ENCODE data around the gene COMMD7. TPM values are rescaled to one million over a fixed set of nuclear protein-coding genes. Genes with fewer than 3 reads are reported as not detected.

The COMMD7 gene
- 10 to 100 TPM; 20.3 to 28.9 (median 23.4) TPM for total RNA-seq

DNA sequence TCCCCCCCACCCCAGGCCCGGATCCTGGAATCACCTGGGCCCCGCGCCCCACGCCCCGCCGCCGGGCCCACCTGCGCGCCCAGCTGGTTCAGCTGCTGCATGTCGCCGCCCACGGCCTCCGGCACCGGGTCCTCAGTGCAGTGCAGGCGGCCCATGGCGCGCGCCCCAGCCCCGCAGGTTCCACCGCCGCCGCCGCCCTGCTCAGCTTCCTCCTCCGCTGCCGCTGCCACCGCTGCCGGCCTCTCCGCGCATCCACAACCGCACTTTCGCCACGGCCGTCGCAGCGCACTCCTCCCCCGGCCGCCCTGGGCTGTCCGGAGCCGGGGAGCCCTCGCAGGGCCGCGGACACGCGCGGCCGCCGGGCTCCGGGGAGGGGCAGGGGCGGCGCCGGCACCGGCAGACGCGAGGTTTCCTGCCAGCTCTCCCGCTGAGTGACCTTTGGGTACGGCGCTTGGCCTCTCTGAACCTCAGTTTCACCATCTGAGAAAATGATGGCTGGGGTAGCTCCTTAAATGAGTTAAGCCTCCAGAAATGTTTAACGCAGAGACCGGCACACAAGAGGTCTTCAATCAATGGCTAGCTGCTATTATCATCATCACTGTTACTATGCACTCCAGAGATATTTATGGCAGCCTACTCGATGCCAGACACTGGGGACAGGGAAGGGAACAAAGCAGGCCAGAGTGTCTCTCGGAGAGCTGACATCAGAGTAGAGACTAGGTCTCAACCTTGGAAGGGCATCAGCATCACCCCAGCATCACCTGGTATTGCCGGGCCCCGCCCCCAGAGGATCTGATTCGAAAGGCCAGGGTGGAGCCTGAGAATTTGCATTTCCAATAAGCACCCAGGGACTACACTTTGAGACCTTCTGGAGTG, at the start of gene COMMD7:
TSS of gene COMMD7 (minus strand) at position 231 of the 876 bp plus-strand sequence. CDS start at position 155, 76 bp downstream.
- TF ChIP-seq CTCF (IDR thresholded peaks at IDR 0.05; ENCODE audit: low read depth): no peak

DNA sequence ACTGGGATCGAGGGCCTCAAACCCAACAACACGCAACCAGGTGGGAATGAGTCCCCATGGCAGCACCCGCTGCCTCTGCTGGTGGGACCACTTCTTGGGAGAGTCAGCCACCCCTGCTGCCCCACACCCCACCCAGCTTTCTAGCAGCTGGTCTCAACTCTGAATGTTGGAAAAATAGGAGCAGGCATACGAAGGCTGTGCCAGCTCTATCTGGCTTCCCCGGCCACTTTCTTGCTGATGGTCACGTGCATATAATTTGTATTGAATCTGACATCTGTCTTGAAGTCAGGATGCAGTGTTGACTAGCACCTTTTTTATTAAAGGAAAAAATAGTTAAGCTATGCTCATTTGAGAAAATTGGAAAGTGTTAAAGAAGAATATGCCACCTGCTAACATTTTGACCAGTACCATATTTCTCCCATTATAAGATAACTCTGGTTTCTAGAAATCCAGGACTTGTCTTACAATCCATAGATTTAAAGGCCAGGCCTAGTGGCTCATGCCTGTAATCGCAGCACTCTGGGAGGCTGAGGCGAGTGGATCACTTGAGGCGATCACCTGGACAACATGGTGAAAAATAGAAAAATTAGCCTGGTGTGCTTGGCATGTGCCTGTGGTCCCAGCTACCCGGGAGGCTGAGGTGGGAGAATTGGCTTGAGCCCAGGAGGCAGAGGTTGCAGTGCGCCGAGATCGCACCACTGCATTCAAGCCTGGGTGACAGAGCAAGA, 49.6 kb upstream of the COMMD7 start:
- no peak for TF ChIP-seq CTCF (IDR thresholded peaks at IDR 0.05; ENCODE audit: low read depth)

DNA sequence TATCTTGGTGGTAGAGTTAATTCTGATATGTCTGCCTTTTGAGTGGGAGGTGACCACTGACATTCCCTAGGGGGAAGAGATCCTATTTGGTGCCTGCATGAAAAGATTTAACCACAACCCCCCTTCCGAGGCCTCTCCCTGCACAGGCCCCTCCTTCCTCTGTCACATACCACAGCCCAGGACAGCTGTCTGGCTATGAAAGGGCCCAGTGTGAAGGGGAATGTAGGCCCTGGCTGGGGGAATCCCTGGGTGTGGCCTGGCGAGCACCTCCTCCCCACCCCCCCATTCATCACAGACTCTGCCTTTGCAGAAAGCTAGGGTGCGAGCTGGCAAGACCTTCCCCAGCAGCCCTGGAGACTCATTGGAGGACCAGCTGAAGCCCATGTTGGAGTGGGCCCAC, 49.0 kb upstream of the COMMD7 start:
- TF ChIP-seq CTCF (IDR thresholded peaks at IDR 0.05; ENCODE audit: low read depth): no peak

- no peak for TF ChIP-seq CTCF (IDR thresholded peaks at IDR 0.05; ENCODE audit: low read depth)
These were observed 47.4 kb upstream of the COMMD7 start for GRCh38 chr20:32790751-32791057.

DNA sequence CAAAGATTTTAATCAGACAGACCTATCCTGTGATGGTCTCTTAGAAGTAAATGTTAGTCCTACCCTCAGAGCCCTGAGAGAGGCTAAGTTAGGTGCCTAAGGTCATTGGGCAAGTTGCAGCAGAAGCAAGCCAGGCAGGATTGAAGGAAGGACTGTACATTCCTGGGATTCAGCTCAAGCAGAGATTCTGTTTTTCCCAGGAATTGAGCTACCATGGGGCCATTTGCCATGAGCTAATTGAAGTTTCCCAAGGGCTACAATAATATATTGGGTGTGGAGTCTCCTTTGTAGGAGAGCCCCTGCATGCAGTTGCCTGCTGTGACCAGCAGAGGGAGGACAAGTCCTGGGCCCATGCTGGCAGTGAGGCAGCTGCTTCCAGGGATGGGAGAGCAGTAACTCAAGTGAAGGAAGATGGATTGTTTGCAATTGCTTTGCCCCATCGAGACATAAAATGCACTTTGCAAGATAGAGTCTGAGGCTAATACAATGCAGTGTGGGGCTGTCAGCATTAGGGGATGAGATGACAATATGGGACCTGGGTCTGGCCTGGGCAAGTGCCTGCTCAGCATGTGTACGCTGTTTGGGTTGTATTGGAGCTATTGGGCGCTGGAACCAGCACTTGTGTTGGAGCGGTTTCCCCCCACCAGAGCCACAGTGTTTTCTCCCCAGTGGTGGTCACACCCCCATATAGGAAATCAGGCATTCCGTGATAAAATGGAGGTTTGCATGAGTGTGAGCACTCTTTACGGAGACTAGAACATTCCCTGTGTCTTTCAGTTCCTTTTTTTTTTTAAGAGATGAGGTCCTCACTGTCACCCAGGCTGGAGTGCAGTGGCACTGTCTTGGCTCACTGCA, 46.9 kb upstream of the COMMD7 start:
- no peak for TF ChIP-seq CTCF (IDR thresholded peaks at IDR 0.05; ENCODE audit: low read depth)

- no peak for TF ChIP-seq CTCF (IDR thresholded peaks at IDR 0.05; ENCODE audit: low read depth)
These were observed 43.9 kb upstream of the COMMD7 start for GRCh38 chr20:32787168-32787567.

All from subcutaneous adipose tissue (tissue), 4 donors.